ENCODE data around the gene GCK.

GRCh38 chr7:44161371-44161770 is 27.9 kb downstream of the GCK start:
- TF ChIP-seq CTCF (IDR thresholded peaks at IDR 0.05) = no peak
- no peak for TF ChIP-seq POLR2AphosphoS5 (IDR thresholded peaks at IDR 0.05)
